ENCODE measurements around the gene SCAPER.

SCAPER gene

GRCh38 chr15:76667943-76668715, 237.0 kb downstream of the SCAPER start:
- no peak for DNase-seq

- no peak for DNase-seq
Measured at GRCh38 chr15:76664895-76665294, 240.2 kb downstream of the SCAPER start.

GRCh38 chr15:76664411-76664810, 240.7 kb downstream of the SCAPER start:
- DNase-seq: no peak

GRCh38 chr15:76663529-76663928, 241.6 kb downstream of the SCAPER start:
- DNase-seq: no peak

- no peak for DNase-seq
Measured at GRCh38 chr15:76648732-76649444, 256.3 kb downstream of the SCAPER start.

- no peak for DNase-seq
Measured at GRCh38 chr15:76647612-76648011, 257.5 kb downstream of the SCAPER start.

- no peak for DNase-seq
Measured at GRCh38 chr15:76644646-76645045, 260.5 kb downstream of the SCAPER start.

GRCh38 chr15:76642671-76643070, 262.5 kb downstream of the SCAPER start:
- DNase-seq: no peak

GRCh38 chr15:76637166-76637565, 268.0 kb downstream of the SCAPER start:
- DNase-seq: no peak

- no peak for DNase-seq
Measured at GRCh38 chr15:76636059-76636458, 269.1 kb downstream of the SCAPER start.

GRCh38 chr15:76626611-76627010, 278.5 kb downstream of the SCAPER start:
- DNase-seq: no peak

- no peak for DNase-seq
Measured at GRCh38 chr15:76625267-76625666, 279.9 kb downstream of the SCAPER start.

- DNase-seq: no peak
Measured at GRCh38 chr15:76614725-76615124, 290.4 kb downstream of the SCAPER start.

- DNase-seq: no peak
Measured at GRCh38 chr15:76588811-76589747, 316.1 kb downstream of the SCAPER start.

GRCh38 chr15:76585576-76585897, 319.6 kb downstream of the SCAPER start:
- DNase-seq: no peak

- DNase-seq: no peak
Measured at GRCh38 chr15:76584868-76585575, 320.1 kb downstream of the SCAPER start.

- DNase-seq: no peak
Measured at GRCh38 chr15:76582550-76582949, 322.6 kb downstream of the SCAPER start.

GRCh38 chr15:76577879-76578512, 327.1 kb downstream of the SCAPER start:
- DNase-seq: no peak

GRCh38 chr15:76576523-76577279, 328.4 kb downstream of the SCAPER start:
- no peak for DNase-seq

GRCh38 chr15:76575679-76576078, 329.5 kb downstream of the SCAPER start:
- no peak for DNase-seq

- DNase-seq: no peak
Measured at GRCh38 chr15:76575274-76575673, 329.9 kb downstream of the SCAPER start.

GRCh38 chr15:76572983-76573314, 332.2 kb downstream of the SCAPER start:
- DNase-seq: no peak
